ENCODE data around the gene P4HB.

The P4HB gene

GRCh38 chr17:81898029-81898866 is 37.9 kb upstream of the P4HB start:
- DNase-seq = no peak

DNA sequence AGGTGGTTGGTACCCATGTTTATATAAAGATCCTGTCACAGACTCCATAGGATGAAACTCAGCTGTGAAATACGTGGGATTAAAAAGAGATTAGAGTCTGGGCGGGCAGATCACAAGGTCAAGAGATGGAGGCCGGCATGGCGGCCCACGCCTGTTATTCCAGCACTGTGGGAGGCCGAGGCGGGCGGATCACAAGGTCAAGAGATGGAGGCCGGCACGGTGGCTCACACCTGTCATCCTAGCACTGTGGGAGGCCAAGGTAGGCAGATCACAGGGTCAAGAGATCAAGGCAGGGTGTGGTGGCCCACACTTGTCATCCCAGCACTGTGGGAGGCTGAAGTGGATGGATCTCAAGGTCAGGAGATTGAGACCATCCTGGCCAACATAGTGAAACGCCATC is 35.1 kb upstream of the P4HB start:
- no peak for DNase-seq

DNA sequence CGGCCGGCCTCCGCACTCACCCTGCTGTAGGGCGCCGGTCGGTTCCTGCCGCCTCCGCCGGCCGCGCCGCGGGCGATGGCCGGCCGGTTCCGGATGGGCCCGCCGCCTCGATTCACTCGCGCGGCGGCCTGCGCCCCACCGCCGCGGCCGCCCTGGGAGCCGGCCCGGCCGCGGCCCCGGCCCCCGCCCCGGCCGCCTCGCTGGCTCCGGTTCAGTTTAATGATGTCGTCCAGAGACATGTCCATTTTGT is 30.9 kb upstream of the P4HB start:
- no peak for DNase-seq

- peak; percentile 28 to 53 for DNase-seq
These were observed 30.3 kb upstream of the P4HB start for GRCh38 chr17:81890447-81891302.

- no peak for DNase-seq
These were observed 29.3 kb upstream of the P4HB start for GRCh38 chr17:81889602-81890001.

- DNase-seq = no peak
These were observed 28.8 kb upstream of the P4HB start for GRCh38 chr17:81888988-81889595.

DNA sequence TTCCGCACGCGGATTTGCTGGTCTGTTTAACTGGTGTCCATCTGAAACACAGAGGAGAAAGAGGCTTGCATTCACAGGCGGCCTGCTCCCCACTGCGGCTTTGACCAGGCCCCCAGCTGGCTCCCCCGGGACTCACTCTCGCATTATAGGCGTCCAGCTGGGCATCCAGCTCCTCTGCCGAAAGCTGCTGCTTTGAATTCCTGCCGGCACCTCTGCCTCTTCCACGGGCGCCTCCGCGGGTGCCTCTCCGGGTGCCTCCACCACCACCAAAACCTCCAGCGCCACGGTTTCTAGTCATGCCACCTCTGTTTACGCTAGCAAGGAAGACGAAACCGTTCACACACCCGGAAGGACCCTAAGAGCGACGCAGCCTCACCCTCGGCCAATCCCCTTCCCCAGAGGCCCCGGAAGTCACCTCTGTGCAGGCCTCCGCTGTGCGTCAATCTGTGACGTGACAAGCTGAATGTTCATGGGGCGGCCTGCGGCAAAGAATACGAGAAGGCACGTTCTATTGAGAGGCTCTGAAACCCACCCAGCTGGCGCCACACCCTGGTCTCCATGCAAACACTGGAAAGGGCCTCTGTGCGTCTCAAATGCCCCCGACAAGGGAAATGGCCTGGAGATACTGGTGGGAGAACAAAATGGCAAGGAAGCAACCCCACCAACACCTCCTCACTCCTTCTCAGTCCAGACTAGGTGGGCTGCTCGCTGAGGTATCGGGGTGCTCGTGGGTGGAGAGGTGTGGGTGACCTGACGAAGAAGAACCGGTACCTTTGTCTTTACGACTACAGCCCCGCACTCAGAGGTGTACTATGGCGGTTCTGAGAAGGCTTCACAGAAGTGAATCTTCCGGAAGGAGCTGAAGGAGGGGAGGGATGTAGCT is 28.0 kb upstream of the P4HB start:
- no peak for DNase-seq

DNA sequence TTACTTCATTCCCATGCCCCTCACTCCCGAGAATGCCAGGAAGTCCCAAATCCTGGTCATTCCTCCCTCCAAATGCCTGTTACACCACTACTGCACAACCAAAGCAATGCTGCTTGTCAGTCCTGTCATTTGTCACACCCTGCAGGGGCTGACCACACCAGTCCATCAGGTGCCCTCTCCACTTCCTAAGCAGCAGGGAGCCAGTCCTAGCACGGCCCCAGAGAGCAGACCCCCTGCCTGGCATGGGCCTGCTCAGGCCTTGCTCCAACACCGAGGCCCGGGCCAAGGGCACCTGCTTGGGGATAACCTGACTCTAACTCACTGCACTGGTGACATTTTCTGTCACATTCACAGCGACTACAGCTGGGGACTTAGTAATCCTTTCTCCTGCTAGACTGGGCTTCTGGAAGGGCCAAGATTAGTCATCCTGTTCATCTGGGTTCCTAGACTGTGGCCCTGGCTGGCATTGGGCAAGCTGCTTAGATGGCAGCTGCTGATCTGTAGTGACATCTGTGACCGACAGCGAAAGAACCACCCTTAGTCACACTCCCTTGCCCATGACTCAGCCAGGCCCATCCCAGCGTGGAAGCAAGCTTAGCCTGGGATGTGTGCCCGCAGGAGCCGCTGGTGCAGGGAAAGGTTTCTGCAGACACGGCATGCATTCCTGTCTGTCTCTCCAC is 25.7 kb upstream of the P4HB start:
- DNase-seq = peak in 1 of 2 donors; percentile 29

DNA sequence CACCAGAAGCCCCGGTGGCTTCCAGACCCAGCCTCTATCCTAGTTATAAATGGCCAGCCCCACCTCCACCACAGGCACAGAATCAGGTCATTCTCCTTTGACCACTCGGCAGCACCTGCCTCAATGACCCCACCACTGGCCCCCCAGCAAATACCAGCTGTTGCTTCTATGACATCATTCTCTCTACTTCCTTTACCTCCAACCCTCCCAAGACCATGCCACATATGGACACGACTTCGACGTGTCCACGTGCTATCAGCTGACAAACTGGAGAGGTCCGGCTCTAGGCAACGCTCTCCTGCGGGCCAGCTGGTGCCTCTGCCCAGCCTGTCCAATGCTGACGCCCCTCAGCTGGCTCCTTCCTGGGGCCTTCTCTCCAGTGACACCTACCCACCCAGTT is 25.1 kb upstream of the P4HB start:
- no peak for DNase-seq

DNA sequence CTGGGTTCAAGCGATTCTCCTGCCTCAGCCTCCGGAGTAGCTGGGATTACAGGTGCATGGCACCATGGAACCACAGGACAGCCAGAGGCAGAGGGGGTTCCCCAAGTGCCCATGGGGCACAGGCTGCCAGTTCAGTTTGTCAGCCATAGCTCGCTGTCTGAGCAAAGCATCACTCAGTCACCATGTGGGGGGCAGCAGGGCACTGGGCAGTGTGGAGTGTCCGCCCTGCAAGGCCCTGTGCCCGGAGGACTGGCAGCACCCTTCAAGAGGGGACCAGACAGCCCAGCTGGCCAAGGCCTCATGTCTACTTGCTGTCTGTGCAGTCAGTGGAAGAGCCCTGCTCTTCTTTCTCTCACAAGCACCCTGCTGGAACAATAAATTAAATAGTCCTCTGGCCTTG is 24.6 kb upstream of the P4HB start:
- DNase-seq = no peak

- no peak for DNase-seq
These were observed 24.2 kb upstream of the P4HB start for GRCh38 chr17:81884520-81884919.

- no peak for DNase-seq
These were observed 18.8 kb upstream of the P4HB start for GRCh38 chr17:81879121-81879520.

DNA sequence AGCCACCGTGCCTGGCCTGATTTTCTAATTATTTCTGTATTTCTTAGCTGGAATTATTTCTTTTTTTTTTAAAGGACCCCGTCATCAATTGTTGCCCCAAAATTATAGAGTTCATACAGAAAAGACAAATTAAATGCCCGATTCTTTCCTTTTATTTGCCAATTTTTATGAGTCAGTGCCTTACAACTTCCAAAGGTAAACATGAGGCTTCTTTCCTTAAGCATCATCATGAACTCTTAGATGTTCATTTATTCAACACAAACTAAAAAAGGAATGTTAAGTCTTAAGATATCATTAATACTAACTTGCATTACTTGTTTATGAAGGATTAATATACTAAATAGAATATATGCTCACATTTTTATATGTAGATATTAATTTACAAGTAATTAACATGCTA is 18.0 kb upstream of the P4HB start:
- DNase-seq = no peak

DNA sequence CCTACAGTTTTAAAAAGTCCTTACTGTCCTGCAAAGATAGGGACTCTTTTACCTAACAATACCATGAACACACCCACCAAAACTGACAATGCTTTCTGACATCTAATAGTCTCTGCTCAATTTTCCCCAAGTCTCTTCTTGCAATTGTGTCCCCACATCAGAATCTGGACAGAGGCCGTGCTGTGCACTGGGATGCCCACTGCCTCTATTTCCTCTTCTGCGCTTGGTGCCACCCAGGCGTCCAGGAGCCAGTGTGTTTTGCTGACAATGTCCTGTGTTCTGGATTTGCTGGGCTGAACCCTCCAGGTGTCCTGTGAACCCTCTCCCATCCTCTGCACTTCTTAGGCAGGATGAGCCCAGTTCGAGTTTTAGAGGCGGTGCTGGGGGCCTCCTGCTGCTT is 17.2 kb upstream of the P4HB start:
- no peak for DNase-seq

DNA sequence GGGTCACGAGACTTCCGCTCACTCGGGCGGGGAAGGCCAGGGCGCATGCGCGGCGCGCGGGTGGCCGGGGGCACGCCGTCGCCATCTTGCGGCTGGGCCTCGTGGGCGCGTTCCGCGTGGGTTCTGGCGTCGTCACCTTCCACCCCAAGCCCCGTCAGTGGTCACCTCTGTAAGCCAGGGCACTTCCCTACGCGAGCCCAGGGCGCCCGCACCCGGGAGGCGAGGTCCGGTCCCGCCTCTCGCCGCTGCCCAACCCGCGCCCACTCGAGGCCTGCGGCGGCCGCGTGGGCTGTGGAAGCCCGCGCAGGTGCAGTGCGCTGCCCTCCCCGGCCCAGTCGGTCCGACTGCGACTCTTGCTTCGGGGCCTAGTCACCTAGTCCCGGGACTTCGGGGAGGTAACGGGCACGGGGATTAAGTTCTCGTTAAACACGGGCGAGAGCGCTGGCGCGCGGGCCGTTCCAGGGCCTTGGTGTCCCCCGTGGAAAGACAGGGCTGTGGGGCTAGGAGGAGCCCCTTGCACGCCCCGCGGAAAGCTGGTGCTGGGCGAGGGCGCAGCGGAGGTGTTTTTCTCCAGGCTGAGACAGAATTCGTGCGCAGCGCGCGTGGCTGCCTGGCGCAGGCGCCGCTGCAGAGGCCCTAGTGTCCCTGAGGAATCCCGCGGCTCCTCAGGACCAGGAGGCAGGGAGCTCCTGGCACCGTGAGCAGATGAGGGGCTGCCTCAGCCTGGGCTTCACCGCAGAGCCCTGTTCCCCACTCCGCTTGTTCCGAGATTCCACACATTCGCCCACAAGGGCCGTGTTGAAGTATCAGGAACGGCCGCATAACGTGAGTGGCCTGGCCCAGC is 11.3 kb upstream of the P4HB start:
- DNase-seq = peak; percentile 95 to 97

DNA sequence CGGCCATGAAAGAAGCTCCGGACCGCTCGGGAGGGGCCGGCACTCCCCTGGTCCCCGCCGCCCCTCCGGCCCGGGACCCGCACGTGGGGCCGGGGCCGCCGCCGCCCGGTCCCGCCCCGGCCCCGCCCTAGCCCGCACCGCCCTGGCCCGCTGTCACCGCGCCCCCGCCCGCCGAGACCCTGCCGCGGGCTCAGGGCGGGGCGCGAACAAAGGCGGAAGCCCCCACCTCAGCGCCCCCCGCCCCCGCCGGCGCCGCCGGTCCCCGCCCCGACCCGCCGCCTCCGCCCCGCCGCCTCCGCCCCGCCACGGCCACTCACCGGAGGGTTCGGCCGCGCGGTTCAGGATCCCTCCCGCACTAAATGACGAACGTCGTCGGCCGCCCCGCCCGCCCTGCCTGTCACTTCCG is 10.6 kb upstream of the P4HB start, which contains the start of gene ARHGDIA:
TSS of gene ARHGDIA (minus strand) at position 357 of the 406 bp plus-strand sequence. CDS start 1,407 bp downstream, outside the sequence.
- no peak for DNase-seq

GRCh38 chr17:81870131-81870980 is 10.0 kb upstream of the P4HB start:
- DNase-seq = peak; percentile 54 to 72

DNA sequence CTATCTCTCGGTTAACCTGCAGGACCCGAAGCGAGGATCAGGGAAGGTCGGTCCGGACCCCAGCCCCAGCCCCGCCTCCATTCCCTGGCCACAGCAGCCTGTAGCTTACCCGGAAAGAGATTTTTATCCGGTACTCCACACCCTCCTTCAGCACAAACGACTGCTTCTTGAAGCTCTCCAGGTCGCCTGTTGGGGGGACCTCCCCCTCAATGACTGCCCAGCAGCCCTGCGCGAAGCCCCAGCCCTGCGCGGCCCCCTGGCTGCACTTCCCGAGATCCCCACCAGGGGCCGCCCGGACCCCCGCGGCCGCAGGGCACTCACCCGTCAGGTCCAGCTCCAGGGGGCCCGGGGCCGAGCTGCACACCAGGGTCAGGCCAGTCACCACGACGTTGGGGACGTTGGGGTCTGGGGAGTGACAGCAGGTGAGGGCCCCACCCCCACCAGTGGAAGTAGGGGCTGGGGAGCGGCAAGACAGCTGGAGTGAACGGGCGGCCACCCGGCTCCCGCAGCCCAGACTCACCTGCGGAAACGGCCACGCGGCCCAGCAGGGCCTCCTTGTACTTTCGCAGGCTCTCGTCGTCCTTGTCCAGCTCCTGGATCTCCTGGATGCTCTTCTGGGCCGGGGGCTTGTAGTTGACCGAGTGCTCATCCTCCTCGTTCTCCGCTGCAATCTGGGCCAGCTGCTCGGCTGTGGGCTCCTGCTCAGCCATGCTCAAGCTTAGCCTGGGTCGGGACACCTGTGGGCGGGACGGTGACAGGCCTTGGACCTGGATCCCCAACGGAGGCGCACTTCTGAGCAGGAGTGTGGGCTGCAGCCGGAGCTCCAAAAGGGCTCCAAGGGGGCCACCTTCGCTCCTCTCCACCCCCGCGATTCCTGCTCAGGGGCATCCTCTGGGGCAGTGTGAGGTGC is 9.1 kb upstream of the P4HB start:
- peak in 1 of 2 donors; percentile 11 for DNase-seq

- DNase-seq = no peak
These were observed 8.4 kb upstream of the P4HB start for GRCh38 chr17:81868674-81869220.

All from inflammatory macrophage (primary cell).